Measurements from ENCODE around the gene SLC1A5.
"Not testable (repeated sequence)": the region's sequence is repeated elsewhere in the genome, so short reads cannot be mapped to it uniquely, and the experiment has no call there.

Gene SLC1A5

GRCh38 chr19:46788262-46788967 lies at the start of gene SLC1A5:
SLC1A5 (minus strand) TSS chr19:46788594; CDS start chr19:46787965, 629 bp downstream.
- DNase-seq (ENCODE audit: low read depth, low spot score): peak; percentile 98
- Histone ChIP-seq H3K36me3 (ENCODE audit: control insufficient read depth, insufficient read depth, low read length) (peaks cover 8% of the 10 kb centered on the region), H3K27me3 (ENCODE audit: control insufficient read depth, insufficient read depth, low read length) (no peaks in the 10 kb centered on the region), H3K27ac (ENCODE audit: low read length) (no peak within 1 kb of the TSS), H3K4me1 (ENCODE audit: control insufficient read depth, insufficient read depth, low read length) (peaks cover 7% of the 10 kb centered on the region; the same call in 1 of the 2 replicates), H3K4me3 (ENCODE audit: low read length) (peak within 1 kb of the TSS; percentile 66), H3K9me3 (ENCODE audit: control insufficient read depth, insufficient read depth, low read length) (no peaks in the 10 kb centered on the region)
- no CpG with 5 or more reads among the region's 46 CpGs for WGBS (ENCODE audit: insufficient coverage, insufficient read length)

GRCh38 chr19:46838160-46838559 lies 49.8 kb upstream of the SLC1A5 start:
- H3K27ac ChIP-seq (ENCODE audit: low read length): no peak overlapping the region
- DNase-seq (ENCODE audit: low read depth, low spot score): no peak
- H3K27me3 ChIP-seq (ENCODE audit: control insufficient read depth, insufficient read depth, low read length): no peaks in the 10 kb centered on the region
- no CpG with 5 or more reads among the region's 20 CpGs for WGBS (ENCODE audit: insufficient coverage, insufficient read length)
- H3K4me1 ChIP-seq (ENCODE audit: control insufficient read depth, insufficient read depth, low read length): no peaks in the 10 kb centered on the region; the same call in 1 of the 2 replicates
- no peaks in the 10 kb centered on the region for H3K9me3 ChIP-seq (ENCODE audit: control insufficient read depth, insufficient read depth, low read length)
- H3K4me3 ChIP-seq (ENCODE audit: low read length): no peak overlapping the region
- peaks cover 20% of the 10 kb centered on the region for H3K36me3 ChIP-seq (ENCODE audit: control insufficient read depth, insufficient read depth, low read length)

- Histone ChIP-seq H3K27me3 (ENCODE audit: control insufficient read depth, insufficient read depth, low read length) (no peaks in the 10 kb centered on the region), H3K4me1 (ENCODE audit: control insufficient read depth, insufficient read depth, low read length) (no peaks in the 10 kb centered on the region; the same call in 1 of the 2 replicates), H3K36me3 (ENCODE audit: control insufficient read depth, insufficient read depth, low read length) (peaks cover 11% of the 10 kb centered on the region), H3K27ac (ENCODE audit: low read length) (no peak overlapping the region), H3K9me3 (ENCODE audit: control insufficient read depth, insufficient read depth, low read length) (no peaks in the 10 kb centered on the region), H3K4me3 (ENCODE audit: low read length) (no peak overlapping the region)
- no peak for DNase-seq (ENCODE audit: low read depth, low spot score)
- no CpG with 5 or more reads among the region's 6 CpGs for WGBS (ENCODE audit: insufficient coverage, insufficient read length)
Observed at GRCh38 chr19:46834984-46835383, 46.6 kb upstream of the SLC1A5 start.

GRCh38 chr19:46834121-46834520 lies 45.7 kb upstream of the SLC1A5 start:
- H3K36me3 ChIP-seq (ENCODE audit: control insufficient read depth, insufficient read depth, low read length): peaks cover 7% of the 10 kb centered on the region
- no peaks in the 10 kb centered on the region; the same call in 1 of the 2 replicates for H3K4me1 ChIP-seq (ENCODE audit: control insufficient read depth, insufficient read depth, low read length)
- no peaks in the 10 kb centered on the region for H3K9me3 ChIP-seq (ENCODE audit: control insufficient read depth, insufficient read depth, low read length)
- no peak overlapping the region for H3K27ac ChIP-seq (ENCODE audit: low read length)
- no peaks in the 10 kb centered on the region for H3K27me3 ChIP-seq (ENCODE audit: control insufficient read depth, insufficient read depth, low read length)
- no CpG with 5 or more reads among the region's 5 CpGs for WGBS (ENCODE audit: insufficient coverage, insufficient read length)
- no peak for DNase-seq (ENCODE audit: low read depth, low spot score)
- H3K4me3 ChIP-seq (ENCODE audit: low read length): no peak overlapping the region

GRCh38 chr19:46830864-46831263 lies 42.5 kb upstream of the SLC1A5 start:
- H3K4me1 ChIP-seq (ENCODE audit: control insufficient read depth, insufficient read depth, low read length): no peaks in the 10 kb centered on the region
- DNase-seq (ENCODE audit: low read depth, low spot score): no peak
- H3K36me3 ChIP-seq (ENCODE audit: control insufficient read depth, insufficient read depth, low read length): no peaks in the 10 kb centered on the region
- no peak overlapping the region for H3K4me3 ChIP-seq (ENCODE audit: low read length)
- H3K9me3 ChIP-seq (ENCODE audit: control insufficient read depth, insufficient read depth, low read length): no peaks in the 10 kb centered on the region
- no peak overlapping the region for H3K27ac ChIP-seq (ENCODE audit: low read length)
- H3K27me3 ChIP-seq (ENCODE audit: control insufficient read depth, insufficient read depth, low read length): no peaks in the 10 kb centered on the region
- WGBS (ENCODE audit: insufficient coverage, insufficient read length): no CpG with 5 or more reads among the region's 2 CpGs

- H3K4me1 ChIP-seq (ENCODE audit: control insufficient read depth, insufficient read depth, low read length): no peaks in the 10 kb centered on the region
- H3K27me3 ChIP-seq (ENCODE audit: control insufficient read depth, insufficient read depth, low read length): no peaks in the 10 kb centered on the region
- no peak overlapping the region for H3K27ac ChIP-seq (ENCODE audit: low read length)
- H3K9me3 ChIP-seq (ENCODE audit: control insufficient read depth, insufficient read depth, low read length): no peaks in the 10 kb centered on the region
- WGBS (ENCODE audit: insufficient coverage, insufficient read length): no CpG with 5 or more reads among the region's 5 CpGs
- H3K4me3 ChIP-seq (ENCODE audit: low read length): no peak overlapping the region
- no peaks in the 10 kb centered on the region for H3K36me3 ChIP-seq (ENCODE audit: control insufficient read depth, insufficient read depth, low read length)
- no peak for DNase-seq (ENCODE audit: low read depth, low spot score)
Observed at GRCh38 chr19:46828484-46828883, 40.1 kb upstream of the SLC1A5 start.

GRCh38 chr19:46825731-46826055 lies 37.3 kb upstream of the SLC1A5 start:
- Histone ChIP-seq H3K36me3 (ENCODE audit: control insufficient read depth, insufficient read depth, low read length) (no peaks in the 10 kb centered on the region), H3K9me3 (ENCODE audit: control insufficient read depth, insufficient read depth, low read length) (no peaks in the 10 kb centered on the region), H3K4me3 (ENCODE audit: low read length) (no peak overlapping the region), H3K27ac (ENCODE audit: low read length) (no peak overlapping the region), H3K4me1 (ENCODE audit: control insufficient read depth, insufficient read depth, low read length) (no peaks in the 10 kb centered on the region), H3K27me3 (ENCODE audit: control insufficient read depth, insufficient read depth, low read length) (no peaks in the 10 kb centered on the region)
- no CpG with 5 or more reads among the region's 5 CpGs for WGBS (ENCODE audit: insufficient coverage, insufficient read length)
- no peak for DNase-seq (ENCODE audit: low read depth, low spot score)

GRCh38 chr19:46824890-46825730 lies 36.7 kb upstream of the SLC1A5 start:
- no peaks in the 10 kb centered on the region for H3K4me1 ChIP-seq (ENCODE audit: control insufficient read depth, insufficient read depth, low read length)
- no CpG with 5 or more reads among the region's 21 CpGs for WGBS (ENCODE audit: insufficient coverage, insufficient read length)
- no peak overlapping the region for H3K27ac ChIP-seq (ENCODE audit: low read length)
- DNase-seq (ENCODE audit: low read depth, low spot score): no peak
- H3K4me3 ChIP-seq (ENCODE audit: low read length): no peak overlapping the region
- no peaks in the 10 kb centered on the region for H3K36me3 ChIP-seq (ENCODE audit: control insufficient read depth, insufficient read depth, low read length)
- no peaks in the 10 kb centered on the region for H3K9me3 ChIP-seq (ENCODE audit: control insufficient read depth, insufficient read depth, low read length)
- no peaks in the 10 kb centered on the region for H3K27me3 ChIP-seq (ENCODE audit: control insufficient read depth, insufficient read depth, low read length)

GRCh38 chr19:46823049-46823448 lies 34.7 kb upstream of the SLC1A5 start:
- no peak overlapping the region for H3K4me3 ChIP-seq (ENCODE audit: low read length)

GRCh38 chr19:46822410-46822787 lies 34.0 kb upstream of the SLC1A5 start:
- no CpG with 5 or more reads among the region's 4 CpGs for whole genome bisulfite sequencing (ENCODE audit: insufficient coverage, insufficient read length)
- H3K4me3 ChIP-seq (ENCODE audit: low read length); H3K9me3 ChIP-seq (ENCODE audit: control insufficient read depth, insufficient read depth, low read length); H3K27ac ChIP-seq (ENCODE audit: low read length); DNase-seq (ENCODE audit: low read depth, low spot score); H3K4me1 ChIP-seq (ENCODE audit: control insufficient read depth, insufficient read depth, low read length); H3K27me3 ChIP-seq (ENCODE audit: control insufficient read depth, insufficient read depth, low read length); H3K36me3 ChIP-seq (ENCODE audit: control insufficient read depth, insufficient read depth, low read length): not testable (repeated sequence)

More at GRCh38 chr19:46823049-46823448, 34.7 kb upstream of the SLC1A5 start:
- no peaks in the 10 kb centered on the region for H3K36me3 ChIP-seq (ENCODE audit: control insufficient read depth, insufficient read depth, low read length)
- no peaks in the 10 kb centered on the region for H3K9me3 ChIP-seq (ENCODE audit: control insufficient read depth, insufficient read depth, low read length)
- DNase-seq (ENCODE audit: low read depth, low spot score): no peak
- no CpG with 5 or more reads among the region's 6 CpGs for WGBS (ENCODE audit: insufficient coverage, insufficient read length)
- no peaks in the 10 kb centered on the region for H3K27me3 ChIP-seq (ENCODE audit: control insufficient read depth, insufficient read depth, low read length)
- H3K4me1 ChIP-seq (ENCODE audit: control insufficient read depth, insufficient read depth, low read length): no peaks in the 10 kb centered on the region
- no peak overlapping the region for H3K27ac ChIP-seq (ENCODE audit: low read length)
